ENCODE measurements around the gene KLF13. TPM values are rescaled to one million over a fixed set of nuclear protein-coding genes. Genes with fewer than 3 reads are reported as not detected.

Gene KLF13
- total RNA-seq, 2 experiments from 2014 or later = 163 to 175 TPM

DNA sequence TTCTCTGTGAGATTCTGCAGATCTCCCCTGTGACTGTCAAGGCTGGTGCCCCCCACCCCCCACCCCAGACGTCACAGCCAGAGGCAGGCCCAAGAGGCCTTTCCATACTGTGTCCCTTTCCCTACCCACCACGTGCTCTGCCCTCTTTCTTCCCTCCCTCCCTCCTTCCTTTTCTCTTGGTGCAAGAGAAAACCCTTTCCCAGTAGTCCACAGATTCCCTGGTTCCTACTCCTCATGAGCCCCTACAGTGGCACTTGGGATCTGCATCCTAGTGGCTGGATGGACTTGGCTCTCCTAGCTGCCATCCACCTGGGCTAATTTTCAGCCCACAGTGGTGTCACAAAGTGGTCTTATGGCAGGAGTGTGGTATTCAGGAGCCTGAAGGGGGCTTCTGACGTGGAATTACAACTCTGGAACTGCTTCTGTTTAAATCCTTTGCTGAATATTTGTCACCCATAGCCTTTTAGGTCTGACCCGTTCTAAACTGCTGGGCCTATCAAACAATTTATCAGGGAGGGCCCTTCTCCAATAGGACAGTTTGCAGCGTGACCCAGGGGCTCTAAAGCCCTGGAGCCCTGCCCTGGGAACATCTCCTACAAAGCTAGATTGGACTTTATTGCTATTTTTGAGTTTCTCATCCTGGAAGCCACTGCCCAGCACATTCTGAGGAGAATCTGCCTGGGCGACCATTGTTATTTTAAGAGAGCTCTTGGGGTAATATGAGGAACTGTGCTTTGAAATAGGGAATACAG is 35.3 kb downstream of the KLF13 start:
- H3K27ac Mint-ChIP-seq = peak overlapping the region; percentile 99
- H3K36me3 Mint-ChIP-seq (ENCODE audit: low read depth) = peaks cover 49% of the 10 kb centered on the region
- TF ChIP-seq, protein P1, sequence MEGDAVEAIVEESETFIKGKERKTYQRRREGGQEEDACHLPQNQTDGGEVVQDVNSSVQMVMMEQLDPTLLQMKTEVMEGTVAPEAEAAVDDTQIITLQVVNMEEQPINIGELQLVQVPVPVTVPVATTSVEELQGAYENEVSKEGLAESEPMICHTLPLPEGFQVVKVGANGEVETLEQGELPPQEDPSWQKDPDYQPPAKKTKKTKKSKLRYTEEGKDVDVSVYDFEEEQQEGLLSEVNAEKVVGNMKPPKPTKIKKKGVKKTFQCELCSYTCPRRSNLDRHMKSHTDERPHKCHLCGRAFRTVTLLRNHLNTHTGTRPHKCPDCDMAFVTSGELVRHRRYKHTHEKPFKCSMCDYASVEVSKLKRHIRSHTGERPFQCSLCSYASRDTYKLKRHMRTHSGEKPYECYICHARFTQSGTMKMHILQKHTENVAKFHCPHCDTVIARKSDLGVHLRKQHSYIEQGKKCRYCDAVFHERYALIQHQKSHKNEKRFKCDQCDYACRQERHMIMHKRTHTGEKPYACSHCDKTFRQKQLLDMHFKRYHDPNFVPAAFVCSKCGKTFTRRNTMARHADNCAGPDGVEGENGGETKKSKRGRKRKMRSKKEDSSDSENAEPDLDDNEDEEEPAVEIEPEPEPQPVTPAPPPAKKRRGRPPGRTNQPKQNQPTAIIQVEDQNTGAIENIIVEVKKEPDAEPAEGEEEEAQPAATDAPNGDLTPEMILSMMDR (IDR thresholded peaks at IDR 0.05) = no peak
- H3K27me3 Mint-ChIP-seq = no peaks in the 10 kb centered on the region
- H3K4me1 Mint-ChIP-seq (ENCODE audit: low read depth) = peaks cover 99% of the 10 kb centered on the region
- ATAC-seq (no peak), DNase-seq (no peak)
- H3K4me3 Mint-ChIP-seq = peak overlapping the region; percentile 73
- ChIA-PET CTCF (interaction anchor here (1.1 to 11.3 kb wide), 6 partner anchors 13 to 147 kb away, joined by 3 to 134 read pairs (median 3); partner anchors contain the start of gene KLF13), POLR2A (interaction anchor here (0.5 to 18.7 kb wide), 8 partner anchors 16 to 162 kb away, joined by 3 to 444 read pairs (median 6); partner anchors contain the start of gene KLF13)
- intact Hi-C loops (cut with micrococcal nuclease) = loop anchor here (5.0 kb wide), 2 partner anchors 95 to 145 kb away; no protein-coding TSS in a partner anchor
- no peaks in the 10 kb centered on the region for H3K9me3 Mint-ChIP-seq

- Mint-ChIP-seq H3K4me3 (peak overlapping the region; percentile 78), H3K9me3 (no peaks in the 10 kb centered on the region), H3K36me3 (ENCODE audit: low read depth) (peaks cover 45% of the 10 kb centered on the region), H3K27ac (peak overlapping the region; percentile 99), H3K27me3 (no peaks in the 10 kb centered on the region), H3K4me1 (ENCODE audit: low read depth) (peaks cover 100% of the 10 kb centered on the region)
- TF ChIP-seq, protein P1 (IDR thresholded peaks at IDR 0.05) = no peak
- ATAC-seq (no peak), DNase-seq (no peak)
- ChIA-PET POLR2A (interaction anchor here (1.5 to 18.7 kb wide), 4 partner anchors 17 to 111 kb away, joined by 5 to 444 read pairs (median 96); no protein-coding TSS in a partner anchor), CTCF (interaction anchor here (0.7 to 11.3 kb wide), 5 partner anchors 15 to 148 kb away, joined by 3 to 134 read pairs (median 47); no protein-coding TSS in a partner anchor)
- intact Hi-C loops (cut with micrococcal nuclease) = loop anchor here (5.0 kb wide), 2 partner anchors 96 to 146 kb away; no protein-coding TSS in a partner anchor
Observed at GRCh38 chr15:31362886-31363285, 36.3 kb downstream of the KLF13 start.

- POLR2A ChIA-PET = interaction anchor here (0.8 to 18.7 kb wide), 16 partner anchors 7 to 124 kb away, joined by 3 to 444 read pairs (median 6); partner anchors contain the start of gene KLF13
- ATAC-seq (no peak), DNase-seq (peak; percentile 61)
- intact Hi-C loops (cut with micrococcal nuclease) = loop anchor here (5.0 kb wide), 3 partner anchors 97 to 147 kb away; no protein-coding TSS in a partner anchor
- Mint-ChIP-seq H3K4me1 (ENCODE audit: low read depth) (peaks cover 100% of the 10 kb centered on the region), H3K36me3 (ENCODE audit: low read depth) (peaks cover 42% of the 10 kb centered on the region), H3K27ac (peak overlapping the region; percentile 99), H3K4me3 (peak overlapping the region; percentile 78), H3K27me3 (no peaks in the 10 kb centered on the region), H3K9me3 (peaks cover 3% of the 10 kb centered on the region)
- CTCF ChIA-PET = interaction anchor here (0.9 to 11.3 kb wide), 11 partner anchors 17 to 152 kb away, joined by 3 to 134 read pairs (median 8); partner anchors contain the start of gene KLF13
- TF ChIP-seq, protein P1 (IDR thresholded peaks at IDR 0.05) = no peak
Observed at GRCh38 chr15:31364301-31365031, 37.8 kb downstream of the KLF13 start.

GRCh38 chr15:31365032-31365654 is 38.5 kb downstream of the KLF13 start:
- H3K4me1 Mint-ChIP-seq (ENCODE audit: low read depth) = peaks cover 100% of the 10 kb centered on the region
- intact Hi-C loops (cut with micrococcal nuclease) = loop anchor here (5.0 kb wide), 1 partner anchor 122 kb away; no protein-coding TSS in a partner anchor
- ATAC-seq (no peak), DNase-seq (peak; percentile 20)
- POLR2A ChIA-PET = interaction anchor here (0.7 to 18.7 kb wide), 19 partner anchors 8 to 150 kb away, joined by 3 to 444 read pairs (median 5); partner anchors contain the start of gene KLF13
- peaks cover 3% of the 10 kb centered on the region for H3K9me3 Mint-ChIP-seq
- peaks cover 44% of the 10 kb centered on the region for H3K36me3 Mint-ChIP-seq (ENCODE audit: low read depth)
- CTCF ChIA-PET = interaction anchor here (0.6 to 11.3 kb wide), 19 partner anchors 9 to 153 kb away, joined by 3 to 134 read pairs (median 8); partner anchors contain the start of gene KLF13
- peak overlapping the region; percentile 99 for H3K27ac Mint-ChIP-seq
- H3K4me3 Mint-ChIP-seq = peak overlapping the region; percentile 78
- no peaks in the 10 kb centered on the region for H3K27me3 Mint-ChIP-seq
- TF ChIP-seq, protein P1 (IDR thresholded peaks at IDR 0.05) = no peak
